Measurements from ENCODE around the gene GCLC. TPM values are rescaled to one million over a fixed set of nuclear protein-coding genes. Genes with fewer than 3 reads are reported as not detected.

GCLC gene
- polyA plus RNA-seq, 3 donors = 6.4 to 15.7 (median 10.1) TPM

DNA sequence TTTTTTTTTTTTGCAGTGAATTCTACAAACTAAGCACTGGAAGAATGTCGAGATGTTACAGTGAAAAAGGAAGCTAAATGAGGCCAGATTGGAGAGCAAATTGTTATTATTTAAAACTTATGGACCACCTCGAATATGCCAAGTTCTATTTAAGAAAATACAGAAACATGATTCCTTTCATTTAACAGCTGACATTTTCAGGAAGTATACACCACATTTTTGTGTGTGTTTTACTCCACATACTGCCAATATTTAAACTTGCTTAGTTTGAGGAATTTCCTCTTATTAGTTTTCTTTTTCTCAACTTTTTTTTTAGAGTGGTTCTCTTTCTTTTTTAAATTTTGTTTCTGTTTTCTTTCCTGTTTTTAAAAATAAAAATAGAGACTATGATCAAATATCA lies 37.0 kb upstream of the GCLC start:
- TF ChIP-seq, protein P1, sequence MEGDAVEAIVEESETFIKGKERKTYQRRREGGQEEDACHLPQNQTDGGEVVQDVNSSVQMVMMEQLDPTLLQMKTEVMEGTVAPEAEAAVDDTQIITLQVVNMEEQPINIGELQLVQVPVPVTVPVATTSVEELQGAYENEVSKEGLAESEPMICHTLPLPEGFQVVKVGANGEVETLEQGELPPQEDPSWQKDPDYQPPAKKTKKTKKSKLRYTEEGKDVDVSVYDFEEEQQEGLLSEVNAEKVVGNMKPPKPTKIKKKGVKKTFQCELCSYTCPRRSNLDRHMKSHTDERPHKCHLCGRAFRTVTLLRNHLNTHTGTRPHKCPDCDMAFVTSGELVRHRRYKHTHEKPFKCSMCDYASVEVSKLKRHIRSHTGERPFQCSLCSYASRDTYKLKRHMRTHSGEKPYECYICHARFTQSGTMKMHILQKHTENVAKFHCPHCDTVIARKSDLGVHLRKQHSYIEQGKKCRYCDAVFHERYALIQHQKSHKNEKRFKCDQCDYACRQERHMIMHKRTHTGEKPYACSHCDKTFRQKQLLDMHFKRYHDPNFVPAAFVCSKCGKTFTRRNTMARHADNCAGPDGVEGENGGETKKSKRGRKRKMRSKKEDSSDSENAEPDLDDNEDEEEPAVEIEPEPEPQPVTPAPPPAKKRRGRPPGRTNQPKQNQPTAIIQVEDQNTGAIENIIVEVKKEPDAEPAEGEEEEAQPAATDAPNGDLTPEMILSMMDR (IDR thresholded peaks at IDR 0.05) = no peak
- H3K36me3 ChIP-seq (replicated peaks in 1 of 2; ENCODE audit: control insufficient read depth in 1 of 2, insufficient read depth in 2 of 2, low read length in 2 of 2) = no peaks in the 10 kb centered on the region
- Mint-ChIP-seq H3K27ac (peak overlapping the region in 3 of 7 donors; percentile 66 to 78 (median 70)), H3K36me3 (no peaks in the 10 kb centered on the region), H3K4me1 (peaks cover 46% of the 10 kb centered on the region), H3K4me3 (peak overlapping the region in 1 of 2 donors; percentile 44), H3K27me3 (ENCODE audit: low read depth in 3 of 3) (peaks cover 0 to 4% (median 3%) of the 10 kb centered on the region in 3 donors), H3K9me3 (peaks cover 0 to 5% (median 0%) of the 10 kb centered on the region in 7 donors)
- peak overlapping the region in 1 of 3 experiments; percentile 39 for H3K4me3 ChIP-seq (replicated peaks in 1 of 3; ENCODE audit: low read depth in 2 of 3, low read length in 3 of 3)
- intact Hi-C loops (cut with micrococcal nuclease) = loop anchor here in 1 of 2 donors (5.0 kb wide), 1 partner anchor 70 kb away; no protein-coding TSS in a partner anchor
- no peak overlapping the region for H3K9ac ChIP-seq (ENCODE audit: insufficient read depth, low read length, poor library complexity, severe bottlenecking)
- H3K79me2 ChIP-seq (ENCODE audit: insufficient read depth, low read length) = no peaks in the 10 kb centered on the region
- no peak overlapping the region for H3K27ac ChIP-seq (ENCODE audit: low read depth in 1 of 2, low read length in 2 of 2)
- peaks cover 46 to 51% of the 10 kb centered on the region in 2 donors for H3K4me1 ChIP-seq (ENCODE audit: control insufficient read depth in 1 of 2, insufficient read depth in 2 of 2, low read length in 2 of 2)
- no peaks in the 10 kb centered on the region for H3K9me3 ChIP-seq (replicated peaks in 1 of 2; ENCODE audit: control insufficient read depth in 1 of 2, insufficient read depth in 1 of 2, low read length in 2 of 2)
- no peak overlapping the region for H2AFZ ChIP-seq (ENCODE audit: insufficient read depth, low read depth, low read length, poor library complexity, severe bottlenecking)
- no CpG with 5 or more reads among the region's 2 CpGs for whole genome bisulfite sequencing (ENCODE audit: insufficient coverage)
- H3K27me3 ChIP-seq (ENCODE audit: control insufficient read depth in 2 of 2, insufficient read depth in 2 of 2, low read length in 2 of 2) = no peaks in the 10 kb centered on the region
- no peaks in the 10 kb centered on the region for H4K20me1 ChIP-seq (ENCODE audit: insufficient read depth, low read length)
- H3K4me2 ChIP-seq (replicated peaks; ENCODE audit: extremely low read depth, low read length, poor library complexity, severe bottlenecking) = peak overlapping the region; percentile 20
- DNase-seq = peak in 1 of 3 donors; percentile 20

DNA sequence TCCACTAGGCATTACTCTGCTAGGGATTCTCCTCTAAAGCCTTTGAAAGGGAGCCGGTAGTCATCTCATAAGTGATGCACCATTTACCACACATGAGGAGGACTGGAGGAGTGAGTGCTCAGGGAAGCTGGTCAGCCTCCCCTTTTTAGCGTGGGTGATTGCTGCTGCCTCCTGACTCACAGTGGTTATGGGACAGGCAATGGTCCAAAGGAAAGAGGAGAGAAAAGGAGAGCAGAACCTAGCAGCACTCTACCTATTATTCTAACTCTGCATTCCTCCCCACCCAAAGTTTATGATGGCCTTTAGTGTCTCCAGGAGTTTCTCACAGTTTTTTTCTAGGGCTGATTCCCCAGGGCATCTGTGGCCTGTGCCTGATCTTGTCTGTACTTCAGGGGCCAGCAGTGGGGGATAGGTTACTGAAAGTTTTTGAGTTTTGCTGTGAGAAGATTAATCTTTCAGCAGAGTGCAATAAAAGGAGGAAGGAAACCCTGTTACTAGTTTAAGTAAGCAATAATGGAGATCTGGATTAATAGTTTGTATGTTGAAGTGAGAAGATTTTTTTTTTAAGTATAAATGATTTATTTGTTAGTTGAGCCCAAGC lies 36.4 kb upstream of the GCLC start:
- intact Hi-C loops (cut with micrococcal nuclease) = loop anchor here in 1 of 2 donors (5.0 kb wide), 1 partner anchor 71 kb away; no protein-coding TSS in a partner anchor
- Histone ChIP-seq H3K9me3 (replicated peaks in 1 of 2; ENCODE audit: control insufficient read depth in 1 of 2, insufficient read depth in 1 of 2, low read length in 2 of 2) (no peaks in the 10 kb centered on the region), H3K4me3 (replicated peaks in 1 of 3; ENCODE audit: low read depth in 2 of 3, low read length in 3 of 3) (peak overlapping the region in 1 of 3 experiments; percentile 39), H4K20me1 (ENCODE audit: insufficient read depth, low read length) (no peaks in the 10 kb centered on the region), H3K4me2 (replicated peaks; ENCODE audit: extremely low read depth, low read length, poor library complexity, severe bottlenecking) (peak overlapping the region; percentile 20), H3K9ac (ENCODE audit: insufficient read depth, low read length, poor library complexity, severe bottlenecking) (no peak overlapping the region), H3K79me2 (ENCODE audit: insufficient read depth, low read length) (no peaks in the 10 kb centered on the region), H3K4me1 (ENCODE audit: control insufficient read depth in 1 of 2, insufficient read depth in 2 of 2, low read length in 2 of 2) (peaks cover 46 to 51% of the 10 kb centered on the region in 2 donors), H3K27ac (ENCODE audit: low read depth in 1 of 2, low read length in 2 of 2) (peak overlapping the region in 1 of 2 donors; percentile 24), H3K36me3 (replicated peaks in 1 of 2; ENCODE audit: control insufficient read depth in 1 of 2, insufficient read depth in 2 of 2, low read length in 2 of 2) (no peaks in the 10 kb centered on the region), H2AFZ (ENCODE audit: insufficient read depth, low read depth, low read length, poor library complexity, severe bottlenecking) (peak overlapping the region; percentile 3), H3K27me3 (ENCODE audit: control insufficient read depth in 2 of 2, insufficient read depth in 2 of 2, low read length in 2 of 2) (no peaks in the 10 kb centered on the region)
- Mint-ChIP-seq H3K36me3 (no peaks in the 10 kb centered on the region), H3K27me3 (ENCODE audit: low read depth in 3 of 3) (peaks cover 0 to 4% (median 3%) of the 10 kb centered on the region in 3 donors), H3K4me3 (no peak overlapping the region), H3K9me3 (peaks cover 0 to 4% (median 0%) of the 10 kb centered on the region in 7 donors), H3K4me1 (peaks cover 46% of the 10 kb centered on the region), H3K27ac (peak overlapping the region in 6 of 7 donors; percentile 4 to 78 (median 66))
- DNase-seq = peak in 1 of 3 donors; percentile 9
- TF ChIP-seq, protein P1 (IDR thresholded peaks at IDR 0.05) = no peak
- WGBS (ENCODE audit: insufficient coverage) = no CpG with 5 or more reads among the region's 2 CpGs
